ENCODE measurements around the gene MEGF9. TPM values are rescaled to one million over a fixed set of nuclear protein-coding genes. Genes with fewer than 3 reads are reported as not detected.
A peak's percentile ranks its signal among the peaks of the same experiment; 100 is the strongest.

MEGF9 gene
- total RNA-seq: 10 to 100 TPM; 49.0 to 59.0 (median 57.0) TPM

DNA sequence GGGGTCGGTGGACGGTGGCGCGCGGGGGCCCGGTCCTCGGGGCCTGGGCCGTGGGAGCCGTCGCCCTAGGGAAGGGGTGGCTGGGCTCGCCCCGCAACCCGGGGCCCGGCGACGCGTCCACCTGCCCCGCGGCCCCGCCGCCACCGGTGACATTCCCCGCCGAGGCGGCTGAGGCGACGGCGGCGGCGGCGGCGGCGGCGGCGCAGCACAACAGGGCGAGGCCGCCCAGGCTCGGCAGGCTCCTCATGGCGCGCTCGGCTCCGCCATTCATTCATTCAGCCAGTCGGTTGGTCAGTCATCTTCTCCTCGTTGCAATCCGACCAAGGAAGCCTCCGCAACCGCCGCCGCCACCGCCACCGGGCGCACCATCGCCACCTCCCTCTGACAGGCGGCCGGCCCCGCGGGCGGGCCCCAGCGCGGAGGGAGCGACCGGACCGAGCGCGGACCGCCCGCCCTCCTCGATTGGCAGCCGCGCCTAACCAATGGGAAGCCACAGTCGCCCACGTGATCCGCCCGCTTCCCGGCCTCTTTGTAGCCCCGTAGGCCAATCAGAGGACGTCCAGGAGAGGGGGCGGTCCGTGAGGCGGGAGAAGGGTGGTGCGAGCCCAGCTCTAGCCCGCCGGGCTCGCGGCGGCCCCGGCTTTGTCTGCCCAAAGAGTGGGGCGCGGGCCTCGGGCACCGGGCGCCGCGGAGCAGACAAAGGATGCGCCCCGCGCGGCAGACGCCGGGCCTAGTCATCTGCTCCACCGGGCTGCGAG, at the start of gene MEGF9:
MEGF9 (minus strand) TSS at position 383 of the 758 bp plus-strand sequence; CDS start at position 271, 112 bp downstream.
- DNase-seq (ENCODE audit: low spot score in 2 of 2): peak; percentile 98 to 100
- 0 to 2% methylated on average over 10 to 35 of the region's 102 CpGs for WGBS, 2 donors

GRCh38 chr9:120761006-120761405, 46.7 kb upstream of the MEGF9 start:
- whole genome bisulfite sequencing, 2 donors: 73 to 75% methylated on average over 2 of the region's 2 CpGs
- TF ChIP-seq, protein P1, sequence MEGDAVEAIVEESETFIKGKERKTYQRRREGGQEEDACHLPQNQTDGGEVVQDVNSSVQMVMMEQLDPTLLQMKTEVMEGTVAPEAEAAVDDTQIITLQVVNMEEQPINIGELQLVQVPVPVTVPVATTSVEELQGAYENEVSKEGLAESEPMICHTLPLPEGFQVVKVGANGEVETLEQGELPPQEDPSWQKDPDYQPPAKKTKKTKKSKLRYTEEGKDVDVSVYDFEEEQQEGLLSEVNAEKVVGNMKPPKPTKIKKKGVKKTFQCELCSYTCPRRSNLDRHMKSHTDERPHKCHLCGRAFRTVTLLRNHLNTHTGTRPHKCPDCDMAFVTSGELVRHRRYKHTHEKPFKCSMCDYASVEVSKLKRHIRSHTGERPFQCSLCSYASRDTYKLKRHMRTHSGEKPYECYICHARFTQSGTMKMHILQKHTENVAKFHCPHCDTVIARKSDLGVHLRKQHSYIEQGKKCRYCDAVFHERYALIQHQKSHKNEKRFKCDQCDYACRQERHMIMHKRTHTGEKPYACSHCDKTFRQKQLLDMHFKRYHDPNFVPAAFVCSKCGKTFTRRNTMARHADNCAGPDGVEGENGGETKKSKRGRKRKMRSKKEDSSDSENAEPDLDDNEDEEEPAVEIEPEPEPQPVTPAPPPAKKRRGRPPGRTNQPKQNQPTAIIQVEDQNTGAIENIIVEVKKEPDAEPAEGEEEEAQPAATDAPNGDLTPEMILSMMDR (IDR thresholded peaks at IDR 0.05): no peak
- TF ChIP-seq POLR2A (IDR thresholded peaks at IDR 0.05): no peak
- DNase-seq (ENCODE audit: low spot score in 2 of 2): no peak
- H3K4me3 ChIP-seq (ENCODE audit: low read depth, poor library complexity, severe bottlenecking): no peak overlapping the region
- intact Hi-C loops (cut with DNase I; ENCODE audit: low total_unique reads): loop anchor here (10.0 kb wide), 1 partner anchor 184 kb away; no protein-coding TSS in a partner anchor

More for the DNA sequence above, at the start of gene MEGF9:
- TF ChIP-seq, protein P1 (IDR thresholded peaks at IDR 0.05): no peak
- peak in 1 of 2 donors; percentile 38 for TF ChIP-seq POLR2A (IDR thresholded peaks at IDR 0.05)
- intact Hi-C loops (cut with DNase I; ENCODE audit: low total_unique reads): loop anchor here (10.0 kb wide), 1 partner anchor 99 kb away; no protein-coding TSS in a partner anchor
- peak within 1 kb of the TSS; percentile 78 for H3K4me3 ChIP-seq (ENCODE audit: low read depth, poor library complexity, severe bottlenecking)

- no peak for DNase-seq (ENCODE audit: low spot score in 2 of 2)
- no peak overlapping the region for H3K4me3 ChIP-seq (ENCODE audit: low read depth, poor library complexity, severe bottlenecking)
- 88 to 96% methylated on average over 9 of the region's 9 CpGs for WGBS, 2 donors
- TF ChIP-seq, protein P1 (IDR thresholded peaks at IDR 0.05): no peak
- no peak for TF ChIP-seq POLR2A (IDR thresholded peaks at IDR 0.05)
- intact Hi-C loops (cut with DNase I; ENCODE audit: low total_unique reads): loop anchor here (10.0 kb wide), 2 partner anchors 185 to 295 kb away; partner anchors contain the start of gene C5
Observed at GRCh38 chr9:120759755-120760400, 45.6 kb upstream of the MEGF9 start.

GRCh38 chr9:120758544-120758943, 44.3 kb upstream of the MEGF9 start:
- WGBS, 2 donors: 77 to 83% methylated on average over 3 of the region's 3 CpGs
- intact Hi-C loops (cut with DNase I; ENCODE audit: low total_unique reads): loop anchor here (10.0 kb wide), 1 partner anchor 296 kb away; the partner anchor contains the start of gene C5

GRCh38 chr9:120757026-120757913, 43.0 kb upstream of the MEGF9 start:
- no peak overlapping the region for H3K4me3 ChIP-seq (ENCODE audit: low read depth, poor library complexity, severe bottlenecking)
- intact Hi-C loops (cut with DNase I; ENCODE audit: low total_unique reads): loop anchor here (10.0 kb wide), 1 partner anchor 298 kb away; the partner anchor contains the start of gene C5
- 39 to 45% methylated on average over 6 of the region's 6 CpGs for WGBS, 2 donors
- no peak for DNase-seq (ENCODE audit: low spot score in 2 of 2)
- TF ChIP-seq, protein P1 (IDR thresholded peaks at IDR 0.05): no peak
- TF ChIP-seq POLR2A (IDR thresholded peaks at IDR 0.05): no peak

More at GRCh38 chr9:120758544-120758943, 44.3 kb upstream of the MEGF9 start:
- no peak for DNase-seq (ENCODE audit: low spot score in 2 of 2)
- TF ChIP-seq, protein P1 (IDR thresholded peaks at IDR 0.05): no peak
- TF ChIP-seq POLR2A (IDR thresholded peaks at IDR 0.05): no peak
- H3K4me3 ChIP-seq (ENCODE audit: low read depth, poor library complexity, severe bottlenecking): no peak overlapping the region
